Astrocyte (in vitro differentiated cells and primary cell): Measurements from ENCODE around the gene PNMT. TPM values are rescaled to one million over a fixed set of nuclear protein-coding genes. Genes with fewer than 3 reads are reported as not detected.

ENCODE experiments used
- DNase-seq: peaks from one replicate; pipeline ENCODE4 v3.0.0-alpha.2; 2010; ENCODE audit warnings: low read depth
- FAIRE-seq: peaks from 2 replicates; lab custom pipeline; 2011; peaks lifted over from hg19 to GRCh38; lab: Jason Lieb, UNC
- H2AFZ ChIP-seq: 2 replicates; pipeline ENCODE4 v1.6.0; 2012; ENCODE audit warnings: low read depth, low read length, inconsistent platforms
- H3K27ac ChIP-seq: 2 replicates; pipeline ENCODE4 v1.5.1; 2011; ENCODE audit warnings: low read depth, low read length, inconsistent platforms
- H3K27me3 ChIP-seq: 2 replicates; pipeline ENCODE4 v1.6.0; 2011; ENCODE audit warnings: low read length, inconsistent platforms; ENCODE audit not compliant: insufficient read depth
- H3K36me3 ChIP-seq: 2 replicates; pipeline ENCODE4 v1.5.1; 2011; ENCODE audit warnings: low read length, inconsistent platforms; ENCODE audit not compliant: insufficient read depth
- H3K4me1 ChIP-seq: 2 replicates; pipeline ENCODE4 v1.5.1; 2011; ENCODE audit warnings: low read length, inconsistent platforms; ENCODE audit not compliant: insufficient read depth
- H3K4me2 ChIP-seq: 2 replicates; pipeline ENCODE4 v1.6.0; 2012; ENCODE audit warnings: low read length, inconsistent platforms
- H3K4me3 ChIP-seq: 2 replicates; pipeline ENCODE4 v1.5.1; 2011; ENCODE audit warnings: low read depth, mild to moderate bottlenecking, low read length, inconsistent platforms; ENCODE audit not compliant: insufficient read depth
- H3K79me2 ChIP-seq: 2 replicates; pipeline ENCODE4 v1.6.0; 2012; ENCODE audit warnings: mild to moderate bottlenecking, low read length, inconsistent platforms; ENCODE audit not compliant: insufficient read depth
- H3K9ac ChIP-seq: 2 replicates; pipeline ENCODE4 v1.6.0; 2012; ENCODE audit warnings: mild to moderate bottlenecking, low read length, inconsistent platforms
- H3K9me3 ChIP-seq: 2 replicates; pipeline ENCODE4 v1.5.1; 2012; ENCODE audit warnings: low read depth, mild to moderate bottlenecking, low read length, inconsistent platforms; ENCODE audit not compliant: insufficient read depth
- H4K20me1 ChIP-seq: 2 replicates; pipeline ENCODE4 v1.6.0; 2012; ENCODE audit warnings: low read length, inconsistent platforms; ENCODE audit not compliant: insufficient read depth
- H3K27ac Mint-ChIP-seq: one replicate; pipeline ENCODE4 v1.8.0; 2021; ENCODE audit warnings: mild to moderate bottlenecking, mixed read lengths; ENCODE audit not compliant: unreplicated experiment
- H3K27me3 Mint-ChIP-seq: one replicate; pipeline ENCODE4 v1.8.0; 2021; ENCODE audit warnings: low read depth, mixed read lengths; ENCODE audit not compliant: unreplicated experiment
- H3K36me3 Mint-ChIP-seq: one replicate; pipeline ENCODE4 v1.8.0; 2021; ENCODE audit warnings: low read depth, mixed read lengths; ENCODE audit not compliant: unreplicated experiment
- H3K4me1 Mint-ChIP-seq: one replicate; pipeline ENCODE4 v1.8.0; 2021; ENCODE audit warnings: low read depth, mixed read lengths; ENCODE audit not compliant: unreplicated experiment
- H3K4me3 Mint-ChIP-seq: one replicate; pipeline ENCODE4 v1.8.0; 2021; ENCODE audit warnings: mild to moderate bottlenecking, moderate library complexity, mixed read lengths; ENCODE audit not compliant: unreplicated experiment
- H3K9me3 Mint-ChIP-seq: one replicate; pipeline ENCODE4 v1.8.0; 2021; ENCODE audit warnings: mild to moderate bottlenecking, mixed read lengths; ENCODE audit not compliant: unreplicated experiment
- EZH2 ChIP-seq: IDR thresholded peaks from 2 replicates; pipeline ENCODE4 v1.6.1; 2012; ENCODE audit warnings: mild to moderate bottlenecking, low read length, inconsistent platforms; ENCODE audit not compliant: insufficient read depth
- total RNA-seq: library from RNA; stranded (reverse); gene quantifications from 2 replicates; pipeline ENCODE4 v1.2.1, GENCODE V29; 2021
- TF ChIP-seq, protein P1 (sequence below): IDR thresholded peaks from 2 replicates; pipeline ENCODE4 v1.5.1; 2011; ENCODE audit warnings: low read depth, mild to moderate bottlenecking, inconsistent platforms, low read length, moderate library complexity; ENCODE audit not compliant: insufficient read depth

Gene PNMT
- total RNA-seq, 1 donor from 2014 or later, result 0.59 TPM

DNA sequence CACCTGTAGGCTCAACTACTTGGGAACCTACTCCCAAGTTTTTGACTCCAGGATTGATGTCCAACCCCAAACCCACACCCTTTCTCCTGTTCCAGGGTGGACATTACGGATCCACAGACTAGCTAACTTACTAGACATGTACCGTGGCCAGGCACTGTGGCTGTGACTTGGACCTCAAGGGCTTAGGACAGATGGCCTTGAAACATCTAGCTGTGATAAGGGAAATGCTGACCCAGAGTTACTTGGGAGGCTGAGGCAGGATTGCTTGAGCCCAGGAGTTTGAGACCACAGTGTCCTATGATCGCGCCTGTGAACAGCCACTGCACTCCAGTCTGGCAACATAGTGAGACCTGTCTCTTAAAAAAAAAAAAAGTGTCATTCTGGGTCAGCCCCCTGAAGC is 27.2 kb upstream of the PNMT start:
- peaks cover 3% of the 10 kb centered on the region for H3K36me3 Mint-ChIP-seq

DNA sequence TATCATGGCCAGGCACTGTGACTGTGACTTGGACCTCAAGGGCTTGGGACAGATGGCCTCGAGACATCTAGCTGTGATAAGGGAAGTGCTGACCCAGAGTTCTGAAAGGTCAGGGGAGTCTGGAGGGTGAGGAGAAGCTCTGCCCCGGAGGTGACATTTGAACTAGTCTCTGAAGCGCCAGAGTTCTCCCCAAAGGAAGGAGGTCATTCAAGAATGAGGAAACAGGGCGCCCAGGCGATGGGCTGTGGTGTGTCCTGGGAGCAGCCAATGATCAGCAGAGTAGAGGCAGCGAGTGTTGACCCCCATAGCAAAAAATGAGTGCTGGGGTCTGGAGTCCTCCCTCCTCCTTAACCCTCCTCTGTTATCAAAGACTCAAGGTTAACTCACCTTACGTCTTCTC is 26.4 kb upstream of the PNMT start:
- DNase-seq (no peak), FAIRE-seq (no peak)
- Mint-ChIP-seq H3K27me3 (no peaks in the 10 kb centered on the region), H3K4me3 (no peak overlapping the region), H3K9me3 (no peaks in the 10 kb centered on the region), H3K36me3 (peaks cover 3% of the 10 kb centered on the region), H3K4me1 (peaks cover 50% of the 10 kb centered on the region), H3K27ac (no peak overlapping the region)
- TF ChIP-seq EZH2, result no peak
- TF ChIP-seq, protein P1, sequence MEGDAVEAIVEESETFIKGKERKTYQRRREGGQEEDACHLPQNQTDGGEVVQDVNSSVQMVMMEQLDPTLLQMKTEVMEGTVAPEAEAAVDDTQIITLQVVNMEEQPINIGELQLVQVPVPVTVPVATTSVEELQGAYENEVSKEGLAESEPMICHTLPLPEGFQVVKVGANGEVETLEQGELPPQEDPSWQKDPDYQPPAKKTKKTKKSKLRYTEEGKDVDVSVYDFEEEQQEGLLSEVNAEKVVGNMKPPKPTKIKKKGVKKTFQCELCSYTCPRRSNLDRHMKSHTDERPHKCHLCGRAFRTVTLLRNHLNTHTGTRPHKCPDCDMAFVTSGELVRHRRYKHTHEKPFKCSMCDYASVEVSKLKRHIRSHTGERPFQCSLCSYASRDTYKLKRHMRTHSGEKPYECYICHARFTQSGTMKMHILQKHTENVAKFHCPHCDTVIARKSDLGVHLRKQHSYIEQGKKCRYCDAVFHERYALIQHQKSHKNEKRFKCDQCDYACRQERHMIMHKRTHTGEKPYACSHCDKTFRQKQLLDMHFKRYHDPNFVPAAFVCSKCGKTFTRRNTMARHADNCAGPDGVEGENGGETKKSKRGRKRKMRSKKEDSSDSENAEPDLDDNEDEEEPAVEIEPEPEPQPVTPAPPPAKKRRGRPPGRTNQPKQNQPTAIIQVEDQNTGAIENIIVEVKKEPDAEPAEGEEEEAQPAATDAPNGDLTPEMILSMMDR, result no peak
- Histone ChIP-seq H3K4me3 (no peak overlapping the region), H3K4me2 (no peak overlapping the region), H2AFZ (no peak overlapping the region), H3K9me3 (no peaks in the 10 kb centered on the region), H3K79me2 (peaks cover 86% of the 10 kb centered on the region), H3K4me1 (peaks cover 25% of the 10 kb centered on the region), H3K27ac (no peak overlapping the region), H4K20me1 (peaks cover 82% of the 10 kb centered on the region), H3K9ac (no peak overlapping the region), H3K27me3 (no peaks in the 10 kb centered on the region), H3K36me3 (no peaks in the 10 kb centered on the region)

More for the DNA sequence above, 27.2 kb upstream of the PNMT start:
- peaks cover 76% of the 10 kb centered on the region for H4K20me1 ChIP-seq
- TF ChIP-seq, protein P1, result no peak
- no peak for TF ChIP-seq EZH2
- no peaks in the 10 kb centered on the region for H3K36me3 ChIP-seq
- Mint-ChIP-seq H3K4me3 (no peak overlapping the region), H3K9me3 (no peaks in the 10 kb centered on the region), H3K27ac (no peak overlapping the region), H3K4me1 (peaks cover 50% of the 10 kb centered on the region), H3K27me3 (no peaks in the 10 kb centered on the region)
- DNase-seq (no peak), FAIRE-seq (no peak)
- H3K9me3 ChIP-seq, result no peaks in the 10 kb centered on the region
- H3K4me2 ChIP-seq, result no peak overlapping the region
- H3K27me3 ChIP-seq, result no peaks in the 10 kb centered on the region
- peaks cover 81% of the 10 kb centered on the region for H3K79me2 ChIP-seq
- peaks cover 28% of the 10 kb centered on the region for H3K4me1 ChIP-seq
- H3K4me3 ChIP-seq, result no peak overlapping the region
- H3K9ac ChIP-seq, result no peak overlapping the region
- H3K27ac ChIP-seq, result no peak overlapping the region
- H2AFZ ChIP-seq, result no peak overlapping the region

DNA sequence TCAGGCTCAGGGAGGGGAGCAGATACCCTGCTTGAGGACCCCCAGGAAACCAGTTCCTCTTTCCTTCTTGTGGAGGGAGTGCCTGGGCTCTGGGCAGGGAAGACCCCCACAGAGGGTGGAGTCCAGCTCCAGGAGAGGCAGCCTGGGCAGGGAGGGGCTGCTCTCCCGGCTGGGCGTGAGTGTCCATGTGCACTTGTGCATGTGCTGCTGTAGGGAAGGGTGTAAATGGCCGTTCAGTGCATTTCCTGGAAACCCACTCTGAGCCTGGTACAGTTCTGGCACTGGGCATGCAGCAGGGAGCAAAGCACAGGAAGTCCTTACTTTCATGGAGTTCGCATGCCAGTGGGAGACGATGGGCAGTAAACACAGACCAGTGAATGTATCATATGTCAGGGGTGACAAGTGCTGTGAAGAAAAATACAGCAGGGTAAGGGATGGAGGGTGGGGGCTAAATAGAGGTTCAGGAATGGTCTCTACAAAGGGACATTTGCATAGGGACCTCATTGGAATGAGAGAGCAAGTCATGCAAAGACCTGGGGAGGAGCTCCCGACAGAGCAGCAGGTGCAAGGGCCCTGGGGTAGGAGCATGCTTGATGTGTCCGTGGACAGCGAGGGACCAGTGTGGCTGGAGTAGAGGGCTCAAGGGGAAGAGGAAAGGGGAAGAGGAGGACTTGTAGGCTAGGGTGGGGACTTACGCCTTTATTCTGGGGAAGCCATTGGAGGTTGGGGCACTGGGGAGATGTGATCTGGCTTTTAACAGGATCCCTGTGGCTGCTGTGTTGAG is 25.8 kb upstream of the PNMT start:
- Histone ChIP-seq H2AFZ (no peak overlapping the region), H3K27me3 (no peaks in the 10 kb centered on the region), H3K27ac (no peak overlapping the region), H3K9me3 (no peaks in the 10 kb centered on the region), H3K36me3 (no peaks in the 10 kb centered on the region), H3K4me1 (peaks cover 24% of the 10 kb centered on the region), H3K4me2 (peak overlapping the region; percentile 31), H3K79me2 (peaks cover 86% of the 10 kb centered on the region), H3K9ac (no peak overlapping the region), H4K20me1 (peaks cover 86% of the 10 kb centered on the region), H3K4me3 (no peak overlapping the region)
- FAIRE-seq (no peak), DNase-seq (no peak)
- TF ChIP-seq, protein P1, result no peak
- no peak for TF ChIP-seq EZH2
- Mint-ChIP-seq H3K36me3 (peaks cover 3% of the 10 kb centered on the region), H3K27ac (no peak overlapping the region), H3K27me3 (no peaks in the 10 kb centered on the region), H3K4me1 (peaks cover 50% of the 10 kb centered on the region), H3K9me3 (no peaks in the 10 kb centered on the region), H3K4me3 (no peak overlapping the region)
